ENCODE results near the gene SAFB2.

The SAFB2 gene

DNA sequence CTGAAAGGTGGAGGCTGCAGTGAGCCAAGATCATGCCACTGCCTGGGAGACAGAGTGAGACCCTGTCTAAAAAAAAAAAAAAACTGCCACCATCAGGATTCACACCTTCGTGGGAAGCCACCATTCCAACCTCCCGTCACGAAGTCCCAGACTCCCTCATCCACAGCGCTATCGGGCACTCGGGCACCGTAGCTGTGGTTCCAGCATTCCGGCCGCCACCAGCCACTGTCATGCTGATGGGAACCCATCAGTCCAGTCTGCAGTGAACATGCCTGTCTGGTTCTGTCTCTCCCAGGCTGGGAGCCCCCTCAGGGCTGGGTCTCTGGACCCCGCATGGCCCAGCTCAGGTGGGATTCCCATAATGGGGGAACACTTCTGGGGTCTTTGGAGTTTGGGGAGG is 82.4 kb downstream of the SAFB2 start:
- DNase-seq: no peak

DNA sequence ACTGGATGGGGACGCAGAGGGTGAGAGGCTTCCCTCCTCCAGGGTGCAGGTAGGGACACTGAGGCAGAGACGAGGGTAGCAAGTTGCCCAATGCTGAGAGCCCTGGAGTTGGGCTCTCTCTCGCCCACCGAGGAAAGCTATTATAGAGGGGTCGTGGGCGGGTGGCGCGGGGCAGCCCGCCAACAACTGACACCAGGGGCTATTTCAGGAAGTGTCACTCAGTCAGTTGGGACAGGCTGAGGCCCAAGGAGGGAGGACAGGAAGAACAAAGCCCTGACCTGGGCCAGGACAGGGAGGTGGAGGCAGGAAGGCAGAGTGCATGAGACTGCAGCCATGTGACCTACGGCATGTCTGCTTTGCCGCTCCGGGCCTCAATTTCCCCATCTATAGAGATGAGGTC is 84.7 kb downstream of the SAFB2 start:
- no peak for DNase-seq

Measured in eye (tissue), 1 donor.